Putamen (tissue), 1 donor: ENCODE results near the gene ABO.
"Not testable (repeated sequence)": the region's sequence is repeated elsewhere in the genome, so short reads cannot be mapped to it uniquely, and the experiment has no call there.

Experiments
- DNase-seq: peaks from one replicate; pipeline ENCODE4 v3.0.0-alpha.2; 2016; ENCODE audit warnings: low spot score

Gene ABO

GRCh38 chr9:133225171-133226011 lies 49.6 kb downstream of the ABO start:
- no peak for DNase-seq

DNA sequence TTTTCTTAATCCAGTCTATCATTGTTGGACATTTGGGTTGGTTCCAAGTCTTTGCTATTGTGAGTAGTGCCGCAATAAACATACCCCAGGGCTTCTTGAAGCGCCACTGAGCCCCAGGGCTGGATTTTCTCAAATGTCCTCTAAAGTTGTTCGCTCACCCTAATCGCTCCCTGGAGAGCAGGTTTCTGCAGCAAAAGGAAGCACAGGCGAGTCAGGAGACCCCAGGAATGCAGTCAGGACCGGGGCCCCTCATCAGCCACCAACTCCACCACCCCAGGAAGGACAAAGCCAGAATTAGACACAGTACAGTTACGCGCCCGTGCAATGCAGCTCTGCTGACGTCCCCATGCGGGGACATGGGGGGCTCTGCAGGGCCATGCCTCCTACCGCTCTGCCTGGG lies 50.2 kb downstream of the ABO start:
- no peak for DNase-seq

- DNase-seq, result not testable (repeated sequence)
Observed at GRCh38 chr9:133223159-133223756, 51.7 kb downstream of the ABO start.

DNA sequence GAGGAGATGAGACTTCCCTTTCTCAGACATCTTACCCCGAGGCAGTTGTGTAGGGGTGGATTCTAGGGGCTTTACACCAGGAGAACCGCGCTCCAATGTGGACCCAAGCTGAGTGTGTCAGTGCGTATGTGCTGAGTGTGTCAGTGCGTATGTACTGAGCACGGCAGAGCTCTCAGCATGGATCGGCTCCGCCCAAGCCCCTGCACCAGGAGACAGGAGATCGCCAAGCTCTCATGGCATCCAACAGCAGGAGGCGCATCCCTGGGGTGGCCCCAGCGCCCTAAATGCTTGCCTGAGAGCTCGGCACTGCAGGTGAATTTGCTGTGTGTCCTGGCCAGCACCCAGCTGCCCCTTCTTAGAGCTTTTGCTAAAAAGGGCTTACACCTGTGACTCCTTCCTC lies 53.0 kb downstream of the ABO start:
- DNase-seq, result not testable (repeated sequence)

DNA sequence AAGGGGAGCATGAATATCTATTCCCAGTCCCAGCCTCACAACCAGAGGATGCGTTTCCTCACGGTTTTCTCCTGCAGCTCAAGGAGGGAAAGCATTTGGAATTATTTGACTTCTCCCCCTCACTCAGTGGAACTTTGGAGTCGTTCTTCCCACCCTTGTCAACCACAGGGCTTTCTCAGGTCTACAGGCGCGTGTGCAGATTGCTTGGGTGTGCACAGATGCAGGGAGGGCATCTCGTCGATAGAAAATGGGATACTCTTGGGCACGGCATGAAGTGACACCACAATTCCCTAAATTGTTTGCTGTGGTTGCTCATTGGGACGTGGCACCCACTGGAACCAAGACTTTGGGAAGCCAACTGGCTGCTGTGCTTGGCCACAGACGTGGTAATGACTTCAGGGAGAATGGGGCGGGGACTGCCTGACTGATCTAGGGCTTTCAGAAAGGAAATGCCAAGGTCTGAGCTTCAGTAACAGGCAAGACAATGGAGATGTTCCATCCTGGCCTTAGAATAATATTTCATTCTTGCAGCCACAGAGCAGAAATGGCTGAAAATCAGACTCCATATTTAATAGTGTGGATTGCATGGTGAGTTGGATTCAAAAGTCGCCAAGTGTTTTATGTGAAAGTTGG lies 53.7 kb downstream of the ABO start:
- DNase-seq, result no peak

- DNase-seq, result not testable (repeated sequence)
Observed at GRCh38 chr9:133218049-133218975, 56.7 kb downstream of the ABO start.

GRCh38 chr9:133217333-133217988 lies 57.5 kb downstream of the ABO start:
- DNase-seq, result not testable (repeated sequence)

DNA sequence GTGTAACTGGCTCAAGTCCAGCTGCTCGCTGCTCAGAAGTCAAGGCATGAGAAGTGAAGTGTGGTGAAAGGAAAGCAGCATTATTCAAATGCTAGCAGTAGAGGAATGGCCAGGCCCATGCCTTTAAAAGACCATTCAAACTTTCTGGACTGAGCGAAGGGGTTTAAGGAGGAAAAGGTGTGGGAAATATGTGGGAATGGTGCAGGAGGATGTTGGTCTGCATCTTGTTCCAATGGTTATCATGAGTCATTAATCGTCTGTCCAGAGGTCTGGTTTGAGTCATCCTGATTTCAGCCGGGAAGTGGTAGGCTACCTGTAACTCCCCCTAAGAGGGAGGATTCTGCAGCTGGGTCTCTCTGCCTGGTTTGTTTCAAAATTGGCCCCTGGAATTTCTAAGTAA lies 60.7 kb downstream of the ABO start:
- DNase-seq, result not testable (repeated sequence)

- DNase-seq, result no peak
Observed at GRCh38 chr9:133210609-133211008, 64.4 kb downstream of the ABO start.

DNA sequence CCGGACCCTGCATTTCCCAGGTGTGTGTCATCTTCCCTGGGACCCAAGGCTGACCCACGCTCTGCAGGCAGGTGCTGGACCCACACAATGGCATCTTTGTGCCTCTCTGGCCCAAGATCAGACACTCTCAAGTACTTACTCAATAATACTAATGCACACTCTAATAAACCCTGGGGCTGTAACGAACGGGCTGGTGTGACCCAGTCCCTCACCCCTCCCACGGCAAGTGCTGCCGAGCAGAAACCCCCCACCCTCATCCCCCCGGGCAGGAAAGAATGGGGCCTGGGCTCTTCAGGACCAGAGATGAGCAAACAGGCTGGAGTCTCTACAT lies 64.8 kb downstream of the ABO start:
- DNase-seq, result no peak

DNA sequence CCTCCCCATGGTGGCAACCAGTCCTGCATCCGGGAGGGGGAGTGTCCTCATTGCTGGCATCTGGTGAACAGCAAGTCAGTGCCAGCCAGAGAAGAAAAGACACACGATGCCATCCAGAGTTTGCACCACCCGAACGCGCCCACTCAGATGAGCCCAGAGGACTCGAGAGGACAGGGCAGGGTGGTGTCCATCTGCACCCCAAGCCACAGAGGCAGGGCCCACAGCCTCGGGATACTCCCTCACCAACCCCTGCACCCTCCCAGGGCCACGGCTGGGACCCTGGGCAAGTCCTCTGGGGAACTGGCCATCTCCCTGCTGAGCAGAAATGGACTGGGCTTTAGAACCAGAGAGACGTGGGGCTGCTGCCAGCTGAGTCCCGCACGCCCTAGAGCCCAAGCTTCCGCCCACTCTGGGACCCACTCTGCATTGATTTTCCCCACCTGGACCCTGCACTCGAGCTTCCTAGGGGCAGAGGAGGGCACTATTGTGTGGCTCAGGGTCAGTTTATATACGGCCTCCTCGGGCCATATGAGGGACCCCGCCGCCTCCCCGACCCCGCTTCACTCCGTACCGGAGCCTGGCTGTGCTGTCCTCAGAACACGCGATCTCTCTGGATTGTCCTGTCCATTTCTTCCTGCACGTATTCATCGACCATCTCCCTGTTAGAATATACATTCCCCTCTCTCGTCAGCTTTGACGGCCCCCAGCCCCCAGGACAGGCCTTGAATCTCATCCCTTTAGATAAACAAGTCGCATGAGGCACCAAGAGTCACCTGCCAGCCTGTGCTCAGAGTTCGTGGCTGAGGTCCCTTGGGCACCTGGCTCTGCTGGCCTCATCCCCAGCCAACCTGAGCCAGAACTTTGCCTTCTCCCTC lies 65.4 kb downstream of the ABO start:
- DNase-seq, result not testable (repeated sequence)

DNA sequence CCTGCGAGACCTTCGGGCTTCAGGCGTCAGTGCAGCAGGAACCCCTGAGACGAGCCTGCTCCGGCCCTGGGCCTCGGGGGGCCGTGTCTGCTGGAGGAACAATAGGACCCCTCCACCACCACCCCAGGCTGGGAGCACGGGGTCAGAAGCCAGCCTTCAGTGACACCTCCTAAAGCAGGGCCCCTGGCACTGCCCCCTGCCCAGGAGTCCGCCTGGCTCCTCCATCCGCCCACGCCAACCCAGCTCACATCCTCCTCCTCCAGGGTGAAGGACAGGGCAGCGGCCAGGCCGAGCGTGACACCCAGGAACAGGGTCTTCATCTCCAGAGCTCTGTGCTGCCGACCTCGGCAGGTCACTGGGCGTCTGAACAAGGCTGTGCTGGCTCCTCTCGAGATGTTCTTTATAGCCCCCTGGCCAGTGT lies 66.1 kb downstream of the ABO start, which contains the start of gene OBP2B:
OBP2B (minus strand) TSS at position 371 of the 421 bp plus-strand sequence; CDS start at position 320, 51 bp downstream.
- not testable (repeated sequence) for DNase-seq

DNA sequence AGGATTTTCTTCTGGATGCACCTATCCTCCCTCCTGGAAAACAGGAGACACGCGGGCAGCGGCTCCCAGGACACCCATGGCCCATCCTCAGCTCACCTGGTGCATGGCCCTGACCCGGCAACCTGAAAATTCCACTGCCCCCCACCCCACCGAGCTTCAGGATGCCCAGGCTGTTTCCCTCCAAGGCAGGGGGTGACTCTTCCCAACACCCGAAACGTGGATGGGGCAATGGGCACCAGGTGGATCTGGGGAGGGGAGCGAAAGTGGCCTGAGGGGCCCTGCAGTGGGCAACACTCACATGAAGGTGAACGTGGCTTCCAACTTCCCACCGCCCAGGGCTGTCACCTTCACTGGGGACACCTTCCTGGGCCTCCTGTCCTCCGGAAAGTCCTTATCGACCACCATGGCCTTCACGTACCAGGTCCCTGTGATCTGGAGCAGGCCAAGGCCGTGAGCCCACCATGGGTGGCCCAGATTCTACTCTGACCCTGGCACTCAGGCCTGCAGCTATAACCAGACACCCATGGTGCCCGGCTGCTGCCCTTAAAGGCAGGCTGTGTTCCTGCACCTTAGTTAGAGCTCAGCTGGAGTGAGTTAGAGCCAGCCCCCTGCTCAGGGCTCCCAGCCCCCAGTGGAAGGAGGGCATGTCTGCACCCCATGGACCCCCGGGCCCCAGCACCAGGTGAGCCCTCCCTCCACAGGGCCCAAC lies 66.7 kb downstream of the ABO start:
- not testable (repeated sequence) for DNase-seq

DNA sequence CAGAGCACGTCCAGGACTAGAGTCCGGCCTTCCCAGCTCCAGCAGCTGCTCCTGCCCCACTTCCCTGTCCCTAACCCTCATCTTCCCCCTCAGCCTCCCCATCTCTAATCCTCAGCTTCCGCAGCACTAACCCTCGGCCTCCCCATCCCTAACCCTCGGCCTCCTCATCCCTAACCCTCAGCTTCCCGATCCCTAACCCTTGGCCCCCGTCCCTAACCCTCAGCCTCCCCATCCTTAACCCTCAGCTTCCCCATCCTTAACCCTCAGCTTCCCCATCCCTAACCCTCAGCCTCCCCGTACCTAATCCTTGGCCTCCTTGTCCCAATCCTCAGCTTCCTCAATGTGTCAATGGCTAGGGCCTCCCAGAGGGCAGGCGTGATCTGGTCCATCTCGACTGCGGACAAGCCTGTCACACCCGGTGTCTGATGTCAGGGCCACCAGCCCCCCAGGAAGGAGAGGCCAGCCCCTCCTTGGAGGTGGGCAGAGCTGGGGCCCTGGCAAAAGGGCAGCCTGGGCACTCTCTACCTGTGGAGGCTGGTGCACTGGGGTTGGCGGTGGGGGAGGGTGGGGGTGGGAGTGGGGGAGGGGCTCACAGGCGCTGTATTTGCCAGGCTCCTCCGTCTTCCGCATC lies 67.3 kb downstream of the ABO start:
- no peak for DNase-seq

- DNase-seq, result no peak
Observed at GRCh38 chr9:133207021-133207531, 67.9 kb downstream of the ABO start.

DNA sequence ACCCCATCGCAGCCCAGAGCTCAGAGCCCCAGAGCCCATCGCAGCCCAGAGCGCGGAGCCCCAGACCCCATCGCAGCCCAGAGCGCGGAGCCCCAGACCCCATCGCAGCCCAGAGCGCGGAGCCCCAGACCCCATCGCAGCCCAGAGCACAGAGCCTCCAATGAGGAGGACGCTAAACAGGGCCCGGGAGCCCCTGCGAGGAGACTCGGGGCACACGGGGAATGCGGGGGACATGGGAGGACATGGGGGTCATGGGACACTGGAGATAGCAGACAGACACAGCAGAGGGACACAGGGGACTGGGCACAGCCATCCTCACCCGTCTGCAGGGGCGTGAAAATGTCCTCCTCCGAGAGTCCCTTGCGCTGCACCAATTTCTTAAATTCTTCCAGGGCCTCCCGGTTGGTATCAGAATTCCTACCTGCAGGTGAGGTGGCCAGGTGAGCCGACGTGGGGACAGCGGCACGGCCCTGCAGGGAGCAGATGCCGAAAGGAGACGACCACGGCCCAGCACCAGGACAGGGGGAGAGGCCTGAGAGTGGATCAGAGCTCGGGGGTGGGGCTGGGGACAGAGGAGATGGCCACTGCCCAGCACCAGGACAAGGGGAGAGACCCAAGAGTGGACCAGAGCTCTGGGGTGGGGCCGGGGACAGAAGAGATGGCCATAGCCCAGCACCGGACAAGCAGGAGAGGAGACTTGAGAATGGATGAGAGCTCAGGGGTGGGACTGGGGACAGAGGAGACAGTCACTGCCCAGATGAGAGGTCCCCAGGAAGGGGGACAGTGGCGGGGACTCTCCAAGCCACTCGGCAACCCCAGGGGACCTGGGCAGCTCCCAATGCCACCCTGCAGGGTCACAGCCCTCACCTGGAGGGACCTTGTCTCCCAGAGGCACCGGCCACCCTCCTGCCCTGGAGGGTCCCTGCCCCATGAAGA lies 68.7 kb downstream of the ABO start:
- no peak for DNase-seq

- not testable (repeated sequence) for DNase-seq
Observed at GRCh38 chr9:133205481-133205887, 69.5 kb downstream of the ABO start.
